ENCODE data around the gene VAMP5.
A peak's percentile ranks its signal among the peaks of the same experiment; 100 is the strongest.

The VAMP5 gene

GRCh38 chr2:85564144-85564563, 20.1 kb upstream of the VAMP5 start:
- no peaks in the 10 kb centered on the region for H3K36me3 Mint-ChIP-seq
- no peaks in the 10 kb centered on the region for H3K27me3 Mint-ChIP-seq
- no peaks in the 10 kb centered on the region for H3K9me3 Mint-ChIP-seq (ENCODE audit: low read depth)
- no peak overlapping the region for H3K4me3 Mint-ChIP-seq
- peaks cover 28% of the 10 kb centered on the region for H3K4me1 Mint-ChIP-seq (ENCODE audit: low read depth)
- no peak overlapping the region for H3K27ac Mint-ChIP-seq

- no peak overlapping the region for H3K4me3 Mint-ChIP-seq
Observed at GRCh38 chr2:85566265-85566664, 18.0 kb upstream of the VAMP5 start.

GRCh38 chr2:85575739-85576138, 8.5 kb upstream of the VAMP5 start:
- Mint-ChIP-seq H3K9me3 (ENCODE audit: low read depth) (no peaks in the 10 kb centered on the region), H3K36me3 (no peaks in the 10 kb centered on the region), H3K4me3 (no peak overlapping the region)

More at GRCh38 chr2:85566265-85566664, 18.0 kb upstream of the VAMP5 start:
- Mint-ChIP-seq H3K27me3 (no peaks in the 10 kb centered on the region), H3K9me3 (ENCODE audit: low read depth) (no peaks in the 10 kb centered on the region), H3K4me1 (ENCODE audit: low read depth) (peaks cover 9% of the 10 kb centered on the region), H3K36me3 (no peaks in the 10 kb centered on the region), H3K27ac (no peak overlapping the region)

GRCh38 chr2:85577063-85577385, 7.2 kb upstream of the VAMP5 start:
- Mint-ChIP-seq H3K27me3 (no peaks in the 10 kb centered on the region), H3K4me1 (ENCODE audit: low read depth) (peaks cover 32% of the 10 kb centered on the region), H3K9me3 (ENCODE audit: low read depth) (no peaks in the 10 kb centered on the region), H3K36me3 (peaks cover 7% of the 10 kb centered on the region), H3K27ac (peak overlapping the region; percentile 96), H3K4me3 (peak overlapping the region; percentile 95)

More at GRCh38 chr2:85575739-85576138, 8.5 kb upstream of the VAMP5 start:
- Mint-ChIP-seq H3K4me1 (ENCODE audit: low read depth) (peaks cover 25% of the 10 kb centered on the region), H3K27ac (no peak overlapping the region), H3K27me3 (no peaks in the 10 kb centered on the region)

GRCh38 chr2:85577386-85578242, 6.6 kb upstream of the VAMP5 start, which contains the start of gene VAMP8:
Gene VAMP8 (plus strand): TSS chr2:85577586. CDS start chr2:85577647, 61 bp downstream.
- H3K36me3 Mint-ChIP-seq: peaks cover 7% of the 10 kb centered on the region
- H3K27me3 Mint-ChIP-seq: no peaks in the 10 kb centered on the region
- H3K4me3 Mint-ChIP-seq: peak within 1 kb of the TSS; percentile 95
- peaks cover 35% of the 10 kb centered on the region for H3K4me1 Mint-ChIP-seq (ENCODE audit: low read depth)
- H3K9me3 Mint-ChIP-seq (ENCODE audit: low read depth): no peaks in the 10 kb centered on the region
- peak within 1 kb of the TSS; percentile 96 for H3K27ac Mint-ChIP-seq

- H3K27me3 Mint-ChIP-seq: no peaks in the 10 kb centered on the region
- H3K9me3 Mint-ChIP-seq (ENCODE audit: low read depth): no peaks in the 10 kb centered on the region
- peaks cover 40% of the 10 kb centered on the region for H3K4me1 Mint-ChIP-seq (ENCODE audit: low read depth)
- H3K27ac Mint-ChIP-seq: peak overlapping the region; percentile 96
- peak overlapping the region; percentile 95 for H3K4me3 Mint-ChIP-seq
- H3K36me3 Mint-ChIP-seq: peaks cover 7% of the 10 kb centered on the region
Observed at GRCh38 chr2:85578243-85579180, 5.7 kb upstream of the VAMP5 start.

GRCh38 chr2:85579266-85579935, 4.8 kb upstream of the VAMP5 start:
- peaks cover 7% of the 10 kb centered on the region for H3K36me3 Mint-ChIP-seq
- H3K4me3 Mint-ChIP-seq: peak overlapping the region; percentile 95
- H3K27ac Mint-ChIP-seq: peak overlapping the region; percentile 96
- H3K9me3 Mint-ChIP-seq (ENCODE audit: low read depth): no peaks in the 10 kb centered on the region
- no peaks in the 10 kb centered on the region for H3K27me3 Mint-ChIP-seq
- H3K4me1 Mint-ChIP-seq (ENCODE audit: low read depth): peaks cover 46% of the 10 kb centered on the region

- peak overlapping the region; percentile 17 for H3K4me3 Mint-ChIP-seq
- peaks cover 53% of the 10 kb centered on the region for H3K4me1 Mint-ChIP-seq (ENCODE audit: low read depth)
- H3K9me3 Mint-ChIP-seq (ENCODE audit: low read depth): no peaks in the 10 kb centered on the region
- no peaks in the 10 kb centered on the region for H3K27me3 Mint-ChIP-seq
- H3K27ac Mint-ChIP-seq: peak overlapping the region; percentile 66
- peaks cover 7% of the 10 kb centered on the region for H3K36me3 Mint-ChIP-seq
Observed at GRCh38 chr2:85580206-85580605, 4.0 kb upstream of the VAMP5 start.

- H3K36me3 Mint-ChIP-seq: peaks cover 7% of the 10 kb centered on the region
- H3K27ac Mint-ChIP-seq: peak overlapping the region; percentile 77
- H3K27me3 Mint-ChIP-seq: no peaks in the 10 kb centered on the region
- H3K4me3 Mint-ChIP-seq: peak overlapping the region; percentile 20
- no peaks in the 10 kb centered on the region for H3K9me3 Mint-ChIP-seq (ENCODE audit: low read depth)
- peaks cover 64% of the 10 kb centered on the region for H3K4me1 Mint-ChIP-seq (ENCODE audit: low read depth)
Observed at GRCh38 chr2:85582492-85582891, 1.7 kb upstream of the VAMP5 start.

GRCh38 chr2:85583667-85584353, 421 bp upstream of the VAMP5 start:
- Mint-ChIP-seq H3K4me1 (ENCODE audit: low read depth) (peaks cover 66% of the 10 kb centered on the region), H3K4me3 (peak overlapping the region; percentile 86), H3K36me3 (peaks cover 7% of the 10 kb centered on the region), H3K9me3 (ENCODE audit: low read depth) (no peaks in the 10 kb centered on the region), H3K27me3 (no peaks in the 10 kb centered on the region), H3K27ac (peak overlapping the region; percentile 93)

GRCh38 chr2:85584857-85585780, 888 bp downstream of the VAMP5 start:
- Mint-ChIP-seq H3K36me3 (peaks cover 7% of the 10 kb centered on the region), H3K9me3 (ENCODE audit: low read depth) (no peaks in the 10 kb centered on the region), H3K27me3 (no peaks in the 10 kb centered on the region), H3K4me1 (ENCODE audit: low read depth) (peaks cover 57% of the 10 kb centered on the region), H3K27ac (peak overlapping the region; percentile 95), H3K4me3 (peak overlapping the region; percentile 90)

- Mint-ChIP-seq H3K9me3 (ENCODE audit: low read depth) (no peaks in the 10 kb centered on the region), H3K27me3 (no peaks in the 10 kb centered on the region), H3K27ac (peak overlapping the region; percentile 95), H3K4me1 (ENCODE audit: low read depth) (peaks cover 54% of the 10 kb centered on the region), H3K36me3 (peaks cover 7% of the 10 kb centered on the region), H3K4me3 (peak overlapping the region; percentile 90)
Observed at GRCh38 chr2:85585781-85586105, 1.5 kb downstream of the VAMP5 start.

GRCh38 chr2:85588236-85588635, 4.0 kb downstream of the VAMP5 start:
- Mint-ChIP-seq H3K36me3 (no peaks in the 10 kb centered on the region), H3K4me3 (no peak overlapping the region), H3K27me3 (no peaks in the 10 kb centered on the region), H3K27ac (peak overlapping the region; percentile 36), H3K4me1 (ENCODE audit: low read depth) (peaks cover 41% of the 10 kb centered on the region), H3K9me3 (ENCODE audit: low read depth) (no peaks in the 10 kb centered on the region)

Data from activated naive CD8-positive, alpha-beta T cell (primary cell).